HL-60 (cell line): ENCODE data around the gene OXER1.

Experiments used
- CTCF ChIP-seq: IDR thresholded peaks from one replicate; pipeline ENCODE4 v1.5.1; 2011; ENCODE audit warnings: low read length, control low read depth, inconsistent platforms; ENCODE audit not compliant: insufficient read depth
- POLR2AphosphoS5 ChIP-seq: IDR thresholded peaks from 2 replicates; pipeline ENCODE4 v1.6.1; 2012; ENCODE audit warnings: low read depth

DNA sequence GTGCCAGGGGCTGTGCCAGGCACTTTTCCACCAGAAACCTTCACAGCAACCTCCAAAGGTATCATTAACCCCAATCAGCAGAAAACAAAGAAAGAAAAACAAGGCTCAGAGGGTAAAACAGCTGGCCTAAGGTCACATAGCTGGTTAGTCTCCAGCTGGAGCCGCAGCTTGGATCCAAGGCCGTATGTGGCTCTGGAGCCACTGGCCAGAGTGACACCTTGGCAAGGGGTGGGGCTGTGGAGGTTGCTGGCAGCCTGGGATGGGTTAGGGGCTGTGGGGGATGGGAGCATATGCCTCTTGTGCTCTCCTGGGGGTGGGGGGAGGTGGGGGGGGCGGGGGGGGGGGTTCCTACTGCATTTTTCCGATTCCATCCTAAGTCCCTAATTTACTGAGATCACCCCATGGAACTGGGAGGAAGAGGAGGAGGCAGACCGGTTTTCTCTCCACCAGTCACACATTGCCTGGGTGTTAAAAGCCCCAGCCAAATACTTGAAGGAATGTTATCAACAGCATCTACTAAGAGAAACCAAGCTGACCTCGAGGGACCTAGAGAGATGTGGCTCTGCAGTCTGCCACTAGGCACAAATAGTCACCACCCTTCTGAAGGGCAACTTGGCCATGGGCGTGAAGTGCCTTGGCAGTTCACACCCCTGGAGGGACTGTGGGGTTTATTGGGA, 20.4 kb upstream of the OXER1 start:
- TF ChIP-seq CTCF (no peak), POLR2AphosphoS5 (no peak)
